Thyroid gland (tissue), 4 donors: ENCODE data around the gene SMDT1. TPM values are rescaled to one million over a fixed set of nuclear protein-coding genes. Genes with fewer than 3 reads are reported as not detected.

Experiments
- DNase-seq, 2 donors: peaks; one replicate each; pipeline ENCODE4 v3.0.0-alpha.2; 2019
- H3K27ac ChIP-seq, 3 donors: fragments of 200-600 bp; sonication (generic); 1 replicate in 2 of 3; 2 replicates in 1 of 3; pipeline ENCODE4 v1.5.1; 2016 to 2019; ENCODE audit warnings: mild to moderate bottlenecking in 1 of 3, moderate library complexity in 1 of 3
- H3K27me3 ChIP-seq: fragments of 200-600 bp; sonication (generic); one replicate; pipeline ENCODE4 v1.5.1; 2019
- H3K36me3 ChIP-seq, 2 donors: fragments of 200-600 bp; sonication (generic); one replicate each; pipeline ENCODE4 v1.5.1; 2016 to 2019
- H3K4me1 ChIP-seq, 2 donors: fragments of 200-600 bp; sonication (generic); one replicate each; pipeline ENCODE4 v1.5.1; 2017 to 2019
- H3K4me3 ChIP-seq, 3 donors: fragments of 200-600 bp; sonication (generic); replicated peaks in 1 of 3; 1 replicate in 2 of 3; 2 replicates in 1 of 3; pipeline ENCODE4 v1.5.1; 2016; ENCODE audit warnings: mild to moderate bottlenecking in 1 of 3
- H3K9me3 ChIP-seq: fragments of 200-600 bp; sonication (generic); one replicate; pipeline ENCODE4 v1.5.1; 2017
- CTCF ChIP-seq, 6 experiments: fragments of 200-600 bp in 3 of 6; fragments of 450-650 bp in 3 of 6; sonication (generic) in 3 of 6; IDR thresholded peaks; one replicate each; pipeline ENCODE4 v1.5.1; 2016 to 2019; ENCODE audit warnings: antibody characterized with exemption in 6 of 6, mild to moderate bottlenecking in 2 of 6, inconsistent platforms in 1 of 6, moderate library complexity in 1 of 6
- POLR2A ChIP-seq, 2 donors: fragments of 450-650 bp; IDR thresholded peaks; one replicate each; pipeline ENCODE4 v1.6.1; 2017; ENCODE audit warnings: antibody characterized with exemption in 2 of 2, mild to moderate bottlenecking in 2 of 2, moderate library complexity in 1 of 2
- WGBS, 2 donors: methylation state at CpG; one replicate each; pipeline ENCODE4 v1.1.5; 2017; 5-methylcytosine and 5-hydroxymethylcytosine counted together
- intact Hi-C: fragments of 100-400 bp; cut with DNase I; formaldehyde crosslinking; loops from one replicate; pipeline ENCODE4 v1.15.1; 2023
- total RNA-seq, 4 donors: library from RNA; depleted of rRNA; stranded (reverse); fragments of >200 nt; gene quantifications; one replicate each; pipeline ENCODE4 v1.2.3, GENCODE V29; 2016

The SMDT1 gene
- total RNA-seq, 4 donors from 2014 or later, result 18.7 to 30.2 (median 22.0) TPM

- 89 to 90% methylated on average over 8 to 15 of the region's 21 CpGs for WGBS, 2 donors
- Histone ChIP-seq H3K4me3 (no peak overlapping the region), H3K36me3 (peaks cover 0 to 11% of the 10 kb centered on the region in 2 donors), H3K4me1 (peaks cover 25 to 45% of the 10 kb centered on the region in 2 donors), H3K27me3 (no peaks in the 10 kb centered on the region), H3K9me3 (no peaks in the 10 kb centered on the region), H3K27ac (peak overlapping the region in 2 of 3 donors; percentile 97 to 99)
- DNase-seq, result no peak
- intact Hi-C loops, result loop anchor here (10.0 kb wide), 1 partner anchor 123 kb away; the partner anchor contains the start of gene SMIM45
- no peak for TF ChIP-seq POLR2A (IDR thresholded peaks at IDR 0.05)
- TF ChIP-seq CTCF (IDR thresholded peaks at IDR 0.05), result no peak
These were observed 1.9 kb upstream of the SMDT1 start for GRCh38 chr22:42077486-42078125.

GRCh38 chr22:42078469-42079318 is 806 bp upstream of the SMDT1 start:
- peak; percentile 59 to 62 for DNase-seq
- H3K27me3 ChIP-seq, result no peaks in the 10 kb centered on the region
- intact Hi-C loops, result loop anchor here (10.0 kb wide), 1 partner anchor 124 kb away; the partner anchor contains the start of gene SMIM45

DNA sequence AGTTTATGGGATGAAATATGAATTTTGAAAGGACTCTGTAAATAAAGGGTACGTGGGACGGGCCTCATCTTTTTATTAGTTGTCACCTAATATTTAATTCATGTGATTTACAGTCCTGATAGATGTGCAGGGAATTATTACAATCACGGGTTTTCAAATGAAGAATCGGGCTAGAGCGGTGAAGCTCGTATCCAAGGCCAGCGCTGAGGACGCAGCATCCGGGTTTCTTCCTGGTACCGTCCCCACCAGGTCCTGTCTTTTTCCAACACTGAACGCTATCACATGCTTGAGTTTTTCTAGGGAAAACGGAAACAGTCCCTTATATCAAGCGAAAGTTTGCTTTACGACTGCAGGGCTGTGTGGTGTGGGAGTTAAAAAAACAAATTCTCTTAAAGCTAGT is 787 bp downstream of the SMDT1 start:
- Histone ChIP-seq H3K27me3 (no peaks in the 10 kb centered on the region), H3K4me3 (peak overlapping the region in 2 of 3 donors; percentile 32 to 60), H3K27ac (peak overlapping the region; percentile 96 to 99 (median 97)), H3K36me3 (peaks cover 3 to 20% of the 10 kb centered on the region in 2 donors), H3K4me1 (peaks cover 10 to 33% of the 10 kb centered on the region in 2 donors), H3K9me3 (no peaks in the 10 kb centered on the region)
- DNase-seq, result peak; percentile 48 to 54
- intact Hi-C loops, result no loop called here
- 1 to 3% methylated on average over 14 of the region's 14 CpGs for WGBS, 2 donors
- no peak for TF ChIP-seq CTCF (IDR thresholded peaks at IDR 0.05)
- TF ChIP-seq POLR2A (IDR thresholded peaks at IDR 0.05), result no peak

More at GRCh38 chr22:42078469-42079318, 806 bp upstream of the SMDT1 start:
- H3K27ac ChIP-seq, result peak overlapping the region; percentile 96 to 99 (median 97)
- TF ChIP-seq POLR2A (IDR thresholded peaks at IDR 0.05) (no peak), CTCF (IDR thresholded peaks at IDR 0.05) (no peak)
- WGBS, 2 donors, result 40 to 43% methylated on average over 23 of the region's 24 CpGs
- peak overlapping the region in 1 of 3 donors; percentile 60 for H3K4me3 ChIP-seq
- H3K9me3 ChIP-seq, result no peaks in the 10 kb centered on the region
- peaks cover 25 to 43% of the 10 kb centered on the region in 2 donors for H3K4me1 ChIP-seq
- peaks cover 0 to 18% of the 10 kb centered on the region in 2 donors for H3K36me3 ChIP-seq

DNA sequence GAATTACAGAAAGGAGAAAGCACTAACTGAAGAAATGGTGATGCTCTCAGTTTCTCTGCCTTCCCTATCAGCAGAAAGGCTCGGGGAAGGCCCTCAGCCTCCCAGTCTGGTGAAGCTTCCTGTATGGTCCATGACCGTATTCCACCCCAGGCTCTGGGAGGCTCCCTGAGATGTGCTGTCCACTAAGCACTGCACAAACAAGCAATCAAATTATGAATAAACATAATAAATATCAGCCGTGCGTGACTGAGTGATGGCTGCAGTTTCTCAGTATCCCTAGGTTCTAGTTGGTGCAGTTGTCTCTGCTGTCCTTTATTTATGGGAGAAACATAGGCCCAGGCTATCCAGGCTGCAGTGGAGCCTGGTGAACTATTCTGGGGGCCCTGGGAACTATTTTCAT is 3.6 kb downstream of the SMDT1 start:
- Histone ChIP-seq H3K4me3 (no peak overlapping the region), H3K9me3 (no peaks in the 10 kb centered on the region), H3K4me1 (peaks cover 10 to 26% of the 10 kb centered on the region in 2 donors), H3K36me3 (peaks cover 15 to 33% of the 10 kb centered on the region in 2 donors), H3K27me3 (no peaks in the 10 kb centered on the region), H3K27ac (no peak overlapping the region)
- intact Hi-C loops, result no loop called here
- WGBS, 2 donors, result 91 to 96% methylated on average over 4 of the region's 4 CpGs
- TF ChIP-seq POLR2A (IDR thresholded peaks at IDR 0.05) (no peak), CTCF (IDR thresholded peaks at IDR 0.05) (no peak)
- no peak for DNase-seq
